Measurements from ENCODE around the gene BLOC1S3. TPM values are rescaled to one million over a fixed set of nuclear protein-coding genes. Genes with fewer than 3 reads are reported as not detected.

The BLOC1S3 gene
- total and polyA plus RNA-seq, 2 of the 13 experiments (the other 11 are each of a cell fraction or from before 2014, with no cell fraction given), result 4.3 to 4.8 TPM

DNA sequence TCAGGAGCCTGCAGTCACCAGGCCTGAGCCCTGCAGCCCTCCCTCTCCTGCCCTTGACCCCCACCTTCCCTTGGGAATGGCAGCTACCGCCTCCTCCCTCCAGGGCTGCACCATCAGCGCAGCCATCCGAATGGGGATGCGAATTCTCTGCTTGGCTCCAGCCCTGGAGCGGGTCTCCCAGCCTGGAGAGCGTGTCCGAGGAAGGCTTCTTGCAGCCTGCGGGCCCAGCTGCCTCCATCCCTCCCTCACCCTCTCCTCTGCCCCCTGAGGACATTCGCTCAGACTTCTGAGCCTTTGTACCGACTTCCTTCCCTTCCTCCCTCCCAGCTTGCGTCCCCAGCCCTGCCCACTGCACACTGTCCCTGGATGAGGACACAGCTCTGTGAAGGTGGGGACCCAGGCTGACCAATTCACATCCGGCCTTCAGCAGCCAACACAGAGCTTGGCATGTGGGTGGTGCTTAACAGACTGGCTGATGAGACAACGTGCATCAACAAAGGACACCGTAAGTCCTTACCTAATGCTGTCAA lies 11.8 kb upstream of the BLOC1S3 start (continued):
- TF ChIP-seq BHLHE40 (IDR thresholded peaks at IDR 0.05; ENCODE audit: low read length) (no peak), ZNF282 (IDR thresholded peaks at IDR 0.05; ENCODE audit: partially characterized antibody) (no peak), ZNF383 (CRISPR knock-in tag; IDR thresholded peaks at IDR 0.05; ENCODE audit: borderline replicate concordance) (no peak), MIER2 (CRISPR knock-in tag; IDR thresholded peaks at IDR 0.05) (no peak), SKI (IDR thresholded peaks at IDR 0.05; ENCODE audit: partially characterized antibody) (no peak), NFIB (CRISPR knock-in tag; IDR thresholded peaks at IDR 0.05; ENCODE audit: borderline replicate concordance) (no peak), CREB1 (IDR thresholded peaks at IDR 0.05) (no peak), CREB1 (CRISPR knock-in tag; IDR thresholded peaks at IDR 0.05) (no peak), ZNF644 (CRISPR knock-in tag; IDR thresholded peaks at IDR 0.05; ENCODE audit: low read depth) (no peak), ZNF589 (CRISPR knock-in tag; conservative IDR thresholded peaks at IDR 0.05) (no peak), ZNF260 (CRISPR knock-in tag; IDR thresholded peaks at IDR 0.05; ENCODE audit: borderline replicate concordance, low read depth) (no peak)
- TF ChIP-seq, protein P1, sequence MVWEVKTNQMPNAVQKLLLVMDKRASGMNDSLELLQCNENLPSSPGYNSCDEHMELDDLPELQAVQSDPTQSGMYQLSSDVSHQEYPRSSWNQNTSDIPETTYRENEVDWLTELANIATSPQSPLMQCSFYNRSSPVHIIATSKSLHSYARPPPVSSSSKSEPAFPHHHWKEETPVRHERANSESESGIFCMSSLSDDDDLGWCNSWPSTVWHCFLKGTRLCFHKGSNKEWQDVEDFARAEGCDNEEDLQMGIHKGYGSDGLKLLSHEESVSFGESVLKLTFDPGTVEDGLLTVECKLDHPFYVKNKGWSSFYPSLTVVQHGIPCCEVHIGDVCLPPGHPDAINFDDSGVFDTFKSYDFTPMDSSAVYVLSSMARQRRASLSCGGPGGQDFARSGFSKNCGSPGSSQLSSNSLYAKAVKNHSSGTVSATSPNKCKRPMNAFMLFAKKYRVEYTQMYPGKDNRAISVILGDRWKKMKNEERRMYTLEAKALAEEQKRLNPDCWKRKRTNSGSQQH (CRISPR knock-in tag; IDR thresholded peaks at IDR 0.05; ENCODE audit: low read depth), result no peak
- TF ChIP-seq, protein P2, sequence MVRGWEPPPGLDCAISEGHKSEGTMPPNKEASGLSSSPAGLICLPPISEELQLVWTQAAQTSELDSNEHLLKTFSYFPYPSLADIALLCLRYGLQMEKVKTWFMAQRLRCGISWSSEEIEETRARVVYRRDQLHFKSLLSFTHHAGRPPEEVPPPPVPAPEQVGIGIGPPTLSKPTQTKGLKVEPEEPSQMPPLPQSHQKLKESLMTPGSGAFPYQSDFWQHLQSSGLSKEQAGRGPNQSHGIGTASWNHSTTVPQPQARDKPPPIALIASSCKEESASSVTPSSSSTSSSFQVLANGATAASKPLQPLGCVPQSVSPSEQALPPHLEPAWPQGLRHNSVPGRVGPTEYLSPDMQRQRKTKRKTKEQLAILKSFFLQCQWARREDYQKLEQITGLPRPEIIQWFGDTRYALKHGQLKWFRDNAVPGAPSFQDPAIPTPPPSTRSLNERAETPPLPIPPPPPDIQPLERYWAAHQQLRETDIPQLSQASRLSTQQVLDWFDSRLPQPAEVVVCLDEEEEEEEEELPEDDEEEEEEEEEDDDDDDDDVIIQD (CRISPR knock-in tag; IDR thresholded peaks at IDR 0.05; ENCODE audit: low read depth), result no peak; the same call in 1 of the 2 replicates
- TF ChIP-seq, protein P3, sequence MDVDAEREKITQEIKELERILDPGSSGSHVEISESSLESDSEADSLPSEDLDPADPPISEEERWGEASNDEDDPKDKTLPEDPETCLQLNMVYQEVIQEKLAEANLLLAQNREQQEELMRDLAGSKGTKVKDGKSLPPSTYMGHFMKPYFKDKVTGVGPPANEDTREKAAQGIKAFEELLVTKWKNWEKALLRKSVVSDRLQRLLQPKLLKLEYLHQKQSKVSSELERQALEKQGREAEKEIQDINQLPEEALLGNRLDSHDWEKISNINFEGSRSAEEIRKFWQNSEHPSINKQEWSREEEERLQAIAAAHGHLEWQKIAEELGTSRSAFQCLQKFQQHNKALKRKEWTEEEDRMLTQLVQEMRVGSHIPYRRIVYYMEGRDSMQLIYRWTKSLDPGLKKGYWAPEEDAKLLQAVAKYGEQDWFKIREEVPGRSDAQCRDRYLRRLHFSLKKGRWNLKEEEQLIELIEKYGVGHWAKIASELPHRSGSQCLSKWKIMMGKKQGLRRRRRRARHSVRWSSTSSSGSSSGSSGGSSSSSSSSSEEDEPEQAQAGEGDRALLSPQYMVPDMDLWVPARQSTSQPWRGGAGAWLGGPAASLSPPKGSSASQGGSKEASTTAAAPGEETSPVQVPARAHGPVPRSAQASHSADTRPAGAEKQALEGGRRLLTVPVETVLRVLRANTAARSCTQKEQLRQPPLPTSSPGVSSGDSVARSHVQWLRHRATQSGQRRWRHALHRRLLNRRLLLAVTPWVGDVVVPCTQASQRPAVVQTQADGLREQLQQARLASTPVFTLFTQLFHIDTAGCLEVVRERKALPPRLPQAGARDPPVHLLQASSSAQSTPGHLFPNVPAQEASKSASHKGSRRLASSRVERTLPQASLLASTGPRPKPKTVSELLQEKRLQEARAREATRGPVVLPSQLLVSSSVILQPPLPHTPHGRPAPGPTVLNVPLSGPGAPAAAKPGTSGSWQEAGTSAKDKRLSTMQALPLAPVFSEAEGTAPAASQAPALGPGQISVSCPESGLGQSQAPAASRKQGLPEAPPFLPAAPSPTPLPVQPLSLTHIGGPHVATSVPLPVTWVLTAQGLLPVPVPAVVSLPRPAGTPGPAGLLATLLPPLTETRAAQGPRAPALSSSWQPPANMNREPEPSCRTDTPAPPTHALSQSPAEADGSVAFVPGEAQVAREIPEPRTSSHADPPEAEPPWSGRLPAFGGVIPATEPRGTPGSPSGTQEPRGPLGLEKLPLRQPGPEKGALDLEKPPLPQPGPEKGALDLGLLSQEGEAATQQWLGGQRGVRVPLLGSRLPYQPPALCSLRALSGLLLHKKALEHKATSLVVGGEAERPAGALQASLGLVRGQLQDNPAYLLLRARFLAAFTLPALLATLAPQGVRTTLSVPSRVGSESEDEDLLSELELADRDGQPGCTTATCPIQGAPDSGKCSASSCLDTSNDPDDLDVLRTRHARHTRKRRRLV (CRISPR knock-in tag; IDR thresholded peaks at IDR 0.05), result no peak
- TF ChIP-seq, protein P4, sequence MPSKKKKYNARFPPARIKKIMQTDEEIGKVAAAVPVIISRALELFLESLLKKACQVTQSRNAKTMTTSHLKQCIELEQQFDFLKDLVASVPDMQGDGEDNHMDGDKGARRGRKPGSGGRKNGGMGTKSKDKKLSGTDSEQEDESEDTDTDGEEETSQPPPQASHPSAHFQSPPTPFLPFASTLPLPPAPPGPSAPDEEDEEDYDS (CRISPR knock-in tag; IDR thresholded peaks at IDR 0.05), result peak; percentile 55
- TF ChIP-seq, protein P5, sequence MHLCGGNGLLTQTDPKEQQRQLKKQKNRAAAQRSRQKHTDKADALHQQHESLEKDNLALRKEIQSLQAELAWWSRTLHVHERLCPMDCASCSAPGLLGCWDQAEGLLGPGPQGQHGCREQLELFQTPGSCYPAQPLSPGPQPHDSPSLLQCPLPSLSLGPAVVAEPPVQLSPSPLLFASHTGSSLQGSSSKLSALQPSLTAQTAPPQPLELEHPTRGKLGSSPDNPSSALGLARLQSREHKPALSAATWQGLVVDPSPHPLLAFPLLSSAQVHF (CRISPR knock-in tag; IDR thresholded peaks at IDR 0.05), result no peak

All from HepG2 (cell line).